Endothelial cell of umbilical vein (primary cell): ENCODE measurements around the gene CHADL. TPM values are rescaled to one million over a fixed set of nuclear protein-coding genes. Genes with fewer than 3 reads are reported as not detected.

Source experiments
- BruUV-seq: library from RNA; stranded (reverse); fragments of 400-500 nt; replicated peaks from 2 replicates; lab custom pipeline; 2021; lab: Mats Ljungman, UMichigan
- CTCF ChIA-PET: fragments of 300-600, 350-600 bp; sonication (Branson Sonifier 250); formaldehyde crosslinking; loops from one replicate; lab custom pipeline; 2021; ENCODE audit warnings: antibody characterized with exemption, inconsistent platforms; lab: Charles Lee
- POLR2A ChIA-PET: fragments of 300-600, 350-600 bp; sonication (Branson Sonifier 250); formaldehyde crosslinking; loops from one replicate; lab custom pipeline; 2021; ENCODE audit warnings: antibody characterized with exemption, inconsistent platforms; lab: Charles Lee
- DNase-seq: peaks from one replicate; pipeline ENCODE4 v3.0.0-alpha.2; 2011; ENCODE audit warnings: low read depth, low spot score
- FAIRE-seq: peaks from 2 replicates; lab custom pipeline; 2011; peaks lifted over from hg19 to GRCh38; lab: Jason Lieb, UNC
- H2AFZ ChIP-seq: 2 replicates; pipeline ENCODE4 v1.6.0; 2012; ENCODE audit warnings: low read depth, low read length, control low read depth, inconsistent platforms
- H3K27ac ChIP-seq: 2 replicates; pipeline ENCODE4 v1.5.1; 2011; ENCODE audit warnings: low read depth, mild to moderate bottlenecking, control low read depth, low read length, moderate library complexity; ENCODE audit not compliant: insufficient read depth
- H3K27me3 ChIP-seq, 2 experiments: 2 replicates each; pipeline versions ENCODE4 v1.6.0 to v1.6.1; 2011; ENCODE audit warnings: low read length in 2 of 2, mixed read lengths in 1 of 2; ENCODE audit not compliant: control insufficient read depth in 2 of 2, insufficient read depth in 2 of 2
- H3K36me3 ChIP-seq, 2 experiments: 2 replicates in 1 of 2; 3 replicates in 1 of 2; pipeline ENCODE4 v1.5.1; 2011; ENCODE audit warnings: low read length in 2 of 2, mild to moderate bottlenecking in 1 of 2, moderate library complexity in 1 of 2; ENCODE audit not compliant: control insufficient read depth in 2 of 2, insufficient read depth in 2 of 2; ENCODE audit errors: extremely low read depth in 1 of 2
- H3K4me1 ChIP-seq: 3 replicates; pipeline ENCODE4 v1.5.1; 2011; ENCODE audit warnings: mild to moderate bottlenecking, low read length; ENCODE audit not compliant: control insufficient read depth, insufficient read depth; ENCODE audit errors: extremely low read depth
- H3K4me2 ChIP-seq: 2 replicates; pipeline ENCODE4 v1.6.1; 2011; ENCODE audit warnings: low read length, control low read depth, mixed read lengths; ENCODE audit not compliant: insufficient read depth
- H3K4me3 ChIP-seq, 3 experiments: fragments of 200-600 bp in 1 of 3; sonication (generic), shearing (Covaris generic) in 1 of 3; replicated peaks in 1 of 3; 2 replicates each; pipeline ENCODE4 v1.5.1; 2011 to 2016; ENCODE audit warnings: control low read depth in 3 of 3, low read length in 3 of 3, mild to moderate bottlenecking in 2 of 3, inconsistent platforms in 1 of 3, low read depth in 1 of 3, moderate library complexity in 1 of 3; ENCODE audit not compliant: insufficient read depth in 1 of 3
- H3K79me2 ChIP-seq: 2 replicates; pipeline ENCODE4 v1.6.0; 2012; ENCODE audit warnings: low read length, inconsistent platforms; ENCODE audit not compliant: control insufficient read depth, insufficient read depth
- H3K9ac ChIP-seq: replicated peaks from 2 replicates; pipeline ENCODE3; 2011; ENCODE audit warnings: low read length, control low read depth; ENCODE audit not compliant: insufficient read depth; ENCODE audit errors: extremely low read depth
- H3K9me1 ChIP-seq: replicated peaks from 3 replicates; pipeline ENCODE4 v1.6.0; 2011; ENCODE audit warnings: mild to moderate bottlenecking, low read length; ENCODE audit not compliant: control insufficient read depth, insufficient read depth; ENCODE audit errors: extremely low read depth
- H3K9me3 ChIP-seq: replicated peaks from 2 replicates; pipeline ENCODE4 v1.5.1; 2012; ENCODE audit warnings: low read length, inconsistent platforms; ENCODE audit not compliant: control insufficient read depth, insufficient read depth
- H4K20me1 ChIP-seq: replicated peaks from 2 replicates; pipeline ENCODE3; 2011; ENCODE audit warnings: mild to moderate bottlenecking, low read length; ENCODE audit not compliant: control insufficient read depth, insufficient read depth; ENCODE audit errors: extremely low read depth
- EZH2 ChIP-seq: IDR thresholded peaks from 2 replicates; pipeline ENCODE4 v1.6.1; 2012; ENCODE audit warnings: borderline replicate concordance, low read depth, mild to moderate bottlenecking, moderate library complexity, low read length, inconsistent platforms; ENCODE audit not compliant: severe bottlenecking
- FOS ChIP-seq: IDR thresholded peaks from 2 replicates; pipeline ENCODE4 v1.6.1; 2011; ENCODE audit warnings: mild to moderate bottlenecking, low read length, moderate library complexity, borderline replicate concordance; ENCODE audit not compliant: insufficient read depth
- GATA2 ChIP-seq: IDR thresholded peaks from 2 replicates; pipeline ENCODE4 v1.7.0; 2011; ENCODE audit warnings: low read depth, mild to moderate bottlenecking, moderate library complexity, mixed read lengths, low read length; ENCODE audit not compliant: insufficient read length, insufficient read depth
- JUN ChIP-seq: IDR thresholded peaks from 2 replicates; pipeline ENCODE4 v1.6.1; 2011; ENCODE audit warnings: borderline replicate concordance, low read depth; ENCODE audit not compliant: insufficient read length, insufficient read depth
- MYC ChIP-seq: IDR thresholded peaks from one replicate; pipeline ENCODE4 v1.6.1; 2011; ENCODE audit warnings: mild to moderate bottlenecking, low read depth, low read length
- POLR2A ChIP-seq: IDR thresholded peaks from 2 replicates; pipeline ENCODE4 v1.6.1; 2012; ENCODE audit warnings: low read depth, mild to moderate bottlenecking, control low read depth, low read length
- POLR2AphosphoS5 ChIP-seq: IDR thresholded peaks from 2 replicates; pipeline ENCODE4 v1.6.1; 2012; ENCODE audit warnings: low read depth, mild to moderate bottlenecking, control low read depth, low read length, moderate library complexity; ENCODE audit not compliant: insufficient read depth
- dilution Hi-C: fragments of 300-500 bp; cut with MboI; formaldehyde crosslinking; loops from one replicate; pipeline ENCODE4 v1.15.0; 2019; ENCODE audit warnings: low sequenced_read_pairs; ENCODE audit not compliant: extremely low pct_ligation_motif_present
- intact Hi-C: fragments of 100-400 bp; cut with micrococcal nuclease; formaldehyde crosslinking; loops from one replicate; pipeline ENCODE4 v1.10.0; 2022
- polyA plus RNA-seq, 4 experiments: library from polyadenylated mRNA; depleted of rRNA in 3 of 4; stranded (reverse) in 3 of 4; unstranded in 1 of 4; fragments of >200 nt; gene quantifications; 2 replicates each; pipeline versions ENCODE4 v1.2.1 to v1.2.3, GENCODE V29; 2011 to 2012; ENCODE audit warnings: missing spikeins in 1 of 4
- total RNA-seq: library from RNA; stranded (reverse); gene quantifications from 2 replicates; pipeline ENCODE4 v1.2.3, GENCODE V29; 2021
- TF ChIP-seq, protein P1 (sequence below): IDR thresholded peaks from 2 replicates; pipeline ENCODE4 v1.6.1; 2011; ENCODE audit not compliant: insufficient read depth, insufficient read length
- TF ChIP-seq, protein P2 (sequence below), 2 donors: IDR thresholded peaks; 1 replicate in 1 of 2; 2 replicates in 1 of 2; pipeline ENCODE4 v1.5.1; 2011; ENCODE audit warnings: low read length in 2 of 2, mild to moderate bottlenecking in 2 of 2, moderate library complexity in 2 of 2, control low read depth in 1 of 2, inconsistent platforms in 1 of 2, low read depth in 1 of 2; ENCODE audit not compliant: insufficient read depth in 1 of 2; ENCODE audit errors: extremely low read depth in 1 of 2

The CHADL gene
- total and polyA plus RNA-seq, 2 donors (not counting 3 experiments of a cell fraction or from before 2014, with no cell fraction given): 0.69 to 1.1 TPM

DNA sequence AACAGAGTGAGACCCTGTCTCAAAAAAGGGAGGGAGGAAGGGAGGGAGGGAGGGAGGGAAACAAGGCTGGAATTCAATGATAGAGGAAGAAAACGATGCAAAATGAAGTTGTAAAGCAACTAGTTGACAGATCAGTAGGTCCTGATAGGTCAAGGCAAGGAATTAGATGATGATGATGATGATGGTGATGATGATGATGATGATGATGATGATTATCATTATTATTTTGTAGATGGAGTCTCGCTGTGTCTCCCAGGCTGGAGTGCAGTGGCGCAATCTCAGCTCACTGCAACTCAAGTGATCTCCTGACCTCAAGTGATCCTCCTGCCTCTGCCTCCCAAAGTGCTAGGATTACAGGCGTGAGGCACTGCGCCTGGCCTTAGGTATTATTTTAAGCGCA lies 46.9 kb downstream of the CHADL start:
- Histone ChIP-seq H2AFZ (no peak overlapping the region), H3K9me1 (no peaks in the 10 kb centered on the region), H3K79me2 (no peaks in the 10 kb centered on the region), H3K4me2 (no peak overlapping the region), H3K9ac (no peak overlapping the region), H3K4me3 (no peak overlapping the region), H3K36me3 (no peaks in the 10 kb centered on the region), H3K9me3 (no peaks in the 10 kb centered on the region), H3K27me3 (no peaks in the 10 kb centered on the region), H3K4me1 (peaks cover 5% of the 10 kb centered on the region), H3K27ac (no peak overlapping the region), H4K20me1 (no peaks in the 10 kb centered on the region)
- BruUV-seq: no TSS peak
- FAIRE-seq (no peak), DNase-seq (no peak)
- dilution Hi-C loops: no loop called here
- ChIA-PET POLR2A (no interaction called here), CTCF (interaction anchor here (0.6 kb wide), 1 partner anchor 118 kb away, joined by 3 read pairs; no protein-coding TSS in a partner anchor)
- no peak for TF ChIP-seq POLR2AphosphoS5
- no peak for TF ChIP-seq EZH2
- TF ChIP-seq, protein P1, sequence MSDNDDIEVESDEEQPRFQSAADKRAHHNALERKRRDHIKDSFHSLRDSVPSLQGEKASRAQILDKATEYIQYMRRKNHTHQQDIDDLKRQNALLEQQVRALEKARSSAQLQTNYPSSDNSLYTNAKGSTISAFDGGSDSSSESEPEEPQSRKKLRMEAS: no peak
- TF ChIP-seq JUN: no peak
- TF ChIP-seq MYC: no peak
- TF ChIP-seq, protein P2, sequence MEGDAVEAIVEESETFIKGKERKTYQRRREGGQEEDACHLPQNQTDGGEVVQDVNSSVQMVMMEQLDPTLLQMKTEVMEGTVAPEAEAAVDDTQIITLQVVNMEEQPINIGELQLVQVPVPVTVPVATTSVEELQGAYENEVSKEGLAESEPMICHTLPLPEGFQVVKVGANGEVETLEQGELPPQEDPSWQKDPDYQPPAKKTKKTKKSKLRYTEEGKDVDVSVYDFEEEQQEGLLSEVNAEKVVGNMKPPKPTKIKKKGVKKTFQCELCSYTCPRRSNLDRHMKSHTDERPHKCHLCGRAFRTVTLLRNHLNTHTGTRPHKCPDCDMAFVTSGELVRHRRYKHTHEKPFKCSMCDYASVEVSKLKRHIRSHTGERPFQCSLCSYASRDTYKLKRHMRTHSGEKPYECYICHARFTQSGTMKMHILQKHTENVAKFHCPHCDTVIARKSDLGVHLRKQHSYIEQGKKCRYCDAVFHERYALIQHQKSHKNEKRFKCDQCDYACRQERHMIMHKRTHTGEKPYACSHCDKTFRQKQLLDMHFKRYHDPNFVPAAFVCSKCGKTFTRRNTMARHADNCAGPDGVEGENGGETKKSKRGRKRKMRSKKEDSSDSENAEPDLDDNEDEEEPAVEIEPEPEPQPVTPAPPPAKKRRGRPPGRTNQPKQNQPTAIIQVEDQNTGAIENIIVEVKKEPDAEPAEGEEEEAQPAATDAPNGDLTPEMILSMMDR (IDR thresholded peaks at IDR 0.05; ENCODE audit: extremely low read depth in 1 of 2, insufficient read depth in 1 of 2, low read depth in 1 of 2, low read length in 2 of 2): no peak
- no peak for TF ChIP-seq FOS
- no peak for TF ChIP-seq POLR2A
- TF ChIP-seq GATA2: no peak
- intact Hi-C loops: loop anchor here (10.0 kb wide), 1 partner anchor 171 kb away; no protein-coding TSS in a partner anchor
